Liver (tissue), 9 donors: ENCODE results near the gene DDR2. TPM values are rescaled to one million over a fixed set of nuclear protein-coding genes. Genes with fewer than 3 reads are reported as not detected.
"Not testable (repeated sequence)": the region's sequence is repeated elsewhere in the genome, so short reads cannot be mapped to it uniquely, and the experiment has no call there.

ENCODE experiments used
- DNase-seq: peaks from one replicate; pipeline ENCODE4 v3.0.0-alpha.2; 2017; ENCODE audit warnings: low spot score
- H3K27ac ChIP-seq, 2 donors: one replicate each; pipeline ENCODE4 v1.7.0; 2013; ENCODE audit warnings: inconsistent platforms in 2 of 2, low read length in 2 of 2, control low read depth in 1 of 2, low read depth in 1 of 2, mild to moderate bottlenecking in 1 of 2
- H3K27me3 ChIP-seq, 4 donors: one replicate each; pipeline versions ENCODE4 v1.6.1 to v1.7.0; 2013; ENCODE audit warnings: low read length in 3 of 4, inconsistent platforms in 1 of 4, mild to moderate bottlenecking in 1 of 4, moderate library complexity in 1 of 4; ENCODE audit not compliant: control insufficient read depth in 4 of 4, insufficient read depth in 4 of 4
- H3K36me3 ChIP-seq, 4 donors: one replicate each; pipeline versions ENCODE4 v1.6.1 to v1.7.0; 2013; ENCODE audit warnings: low read length in 3 of 4, mild to moderate bottlenecking in 3 of 4, low read depth in 1 of 4, moderate library complexity in 1 of 4; ENCODE audit not compliant: control insufficient read depth in 4 of 4, insufficient read depth in 3 of 4
- H3K4me1 ChIP-seq, 4 donors: one replicate each; pipeline versions ENCODE4 v1.6.1 to v1.7.0; 2013; ENCODE audit warnings: low read length in 3 of 4, mild to moderate bottlenecking in 3 of 4, moderate library complexity in 1 of 4; ENCODE audit not compliant: control insufficient read depth in 4 of 4, insufficient read depth in 4 of 4
- H3K4me3 ChIP-seq, 3 donors: one replicate each; pipeline versions ENCODE4 v1.6.1 to v1.7.0; 2013; ENCODE audit warnings: low read length in 3 of 3, control low read depth in 1 of 3, low read depth in 1 of 3, mild to moderate bottlenecking in 1 of 3
- H3K9ac ChIP-seq, 2 donors: one replicate each; pipeline ENCODE4 v1.7.0; 2013; ENCODE audit warnings: low read length in 2 of 2, mild to moderate bottlenecking in 2 of 2, moderate library complexity in 2 of 2, control low read depth in 1 of 2, low read depth in 1 of 2
- H3K9me3 ChIP-seq, 4 donors: one replicate each; pipeline versions ENCODE4 v1.6.1 to v1.7.0; 2013; ENCODE audit warnings: low read length in 3 of 4; ENCODE audit not compliant: control insufficient read depth in 4 of 4
- EGR1 ChIP-seq, 2 donors: IDR thresholded peaks; 2 replicates each; pipeline ENCODE4 v1.6.1; 2016 to 2018; ENCODE audit warnings: antibody characterized with exemption in 2 of 2, low read depth in 2 of 2
- FOXA2 ChIP-seq: IDR thresholded peaks from 2 replicates; pipeline ENCODE4 v1.6.1; 2016; ENCODE audit warnings: antibody characterized with exemption
- HNF4A ChIP-seq, 2 donors: conservative IDR thresholded peaks; 2 replicates each; pipeline ENCODE4 v1.6.1; 2016; ENCODE audit warnings: antibody characterized with exemption in 2 of 2, mild to moderate bottlenecking in 2 of 2
- JUND ChIP-seq, 2 donors: IDR thresholded peaks; 2 replicates each; pipeline ENCODE4 v1.6.1; 2016; ENCODE audit warnings: antibody characterized with exemption in 2 of 2
- NR2F2 ChIP-seq: IDR thresholded peaks from 2 replicates; pipeline ENCODE4 v1.6.1; 2016; ENCODE audit warnings: antibody characterized with exemption
- RAD21 ChIP-seq, 2 donors: IDR thresholded peaks; 2 replicates each; pipeline ENCODE4 v1.6.1; 2016; ENCODE audit warnings: antibody characterized with exemption in 2 of 2, mild to moderate bottlenecking in 2 of 2
- RXRA ChIP-seq, 2 donors: IDR thresholded peaks; 2 replicates each; pipeline ENCODE4 v1.6.1; 2017 to 2018; ENCODE audit warnings: antibody characterized with exemption in 2 of 2, mild to moderate bottlenecking in 1 of 2
- TAF1 ChIP-seq: conservative IDR thresholded peaks from 2 replicates; pipeline ENCODE4 v1.6.1; 2016; ENCODE audit warnings: antibody characterized with exemption, mild to moderate bottlenecking
- YY1 ChIP-seq: IDR thresholded peaks from 2 replicates; pipeline ENCODE4 v1.6.1; 2016; ENCODE audit warnings: antibody characterized with exemption, mild to moderate bottlenecking
- WGBS: extraction: QIAGEN DNeasy Blood & Tissue Kit; methylation state at CpG from one replicate; pipeline ENCODE4 v1.1.7; 2013; 5-methylcytosine and 5-hydroxymethylcytosine counted together
- polyA plus RNA-seq, 2 donors: library from polyadenylated mRNA; stranded (reverse) in 1 of 2; unstranded in 1 of 2; fragments of 200-250 nt in 1 of 2; fragments of >200 nt in 1 of 2; fragmentation: Nextera tagmentation in 1 of 2; extraction: Ambion mirVana in 1 of 2; gene quantifications; one replicate each; pipeline versions ENCODE4 v1.2.1 to v1.2.3, GENCODE V29; 2013 to 2015
- total RNA-seq, 2 donors: library from RNA; depleted of rRNA; stranded (reverse); fragments of >200 nt; gene quantifications; one replicate each; pipeline ENCODE4 v1.2.3, GENCODE V29; 2014
- TF ChIP-seq, protein P1 (sequence below): IDR thresholded peaks from 2 replicates; pipeline ENCODE4 v1.6.1; 2016; ENCODE audit warnings: antibody characterized with exemption
- TF ChIP-seq, protein P2 (sequence below): IDR thresholded peaks from 2 replicates; pipeline ENCODE4 v1.6.1; 2016; ENCODE audit warnings: antibody characterized with exemption
- TF ChIP-seq, protein P3 (sequence below): fragments of 150-350 bp; IDR thresholded peaks from 2 replicates; pipeline ENCODE4 v1.5.1; 2017; ENCODE audit warnings: improper control_type of control experiment, low read depth, low read length; ENCODE audit not compliant: missing input control
- donor health status: healthy.
- donor health status: healthy.
- donor health status: healthy.
- donor health status: healthy.
- donor health status: healthy.

The DDR2 gene
- total and polyA plus RNA-seq, 4 donors, result 1.2 to 6.4 (median 2.1) TPM

DNA sequence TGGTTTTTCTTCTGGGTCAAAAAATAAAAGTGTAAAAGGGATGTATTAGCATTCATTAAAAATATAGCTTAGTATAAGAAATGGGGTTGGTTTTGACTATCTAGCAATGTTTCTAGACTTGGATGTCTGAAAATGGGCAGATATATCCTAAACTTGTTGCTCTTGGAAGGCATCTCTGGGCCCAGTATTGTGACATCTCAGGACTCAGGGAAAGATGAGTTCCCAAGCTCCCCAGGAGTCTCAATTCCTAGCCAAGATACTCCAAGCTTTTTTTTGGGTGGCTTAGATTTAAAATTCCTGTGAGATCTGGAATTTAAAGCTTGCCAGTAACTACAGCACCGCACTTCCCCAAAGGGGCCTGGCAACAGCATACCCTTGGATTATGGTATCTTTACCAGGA, 146.8 kb downstream of the DDR2 start:
- Histone ChIP-seq H3K9me3 (no peaks in the 10 kb centered on the region), H3K27me3 (no peaks in the 10 kb centered on the region), H3K4me1 (no peaks in the 10 kb centered on the region), H3K36me3 (no peaks in the 10 kb centered on the region), H3K4me3 (no peak overlapping the region), H3K9ac (no peak overlapping the region), H3K27ac (no peak overlapping the region)
- no peak for DNase-seq
- TF ChIP-seq, protein P1, sequence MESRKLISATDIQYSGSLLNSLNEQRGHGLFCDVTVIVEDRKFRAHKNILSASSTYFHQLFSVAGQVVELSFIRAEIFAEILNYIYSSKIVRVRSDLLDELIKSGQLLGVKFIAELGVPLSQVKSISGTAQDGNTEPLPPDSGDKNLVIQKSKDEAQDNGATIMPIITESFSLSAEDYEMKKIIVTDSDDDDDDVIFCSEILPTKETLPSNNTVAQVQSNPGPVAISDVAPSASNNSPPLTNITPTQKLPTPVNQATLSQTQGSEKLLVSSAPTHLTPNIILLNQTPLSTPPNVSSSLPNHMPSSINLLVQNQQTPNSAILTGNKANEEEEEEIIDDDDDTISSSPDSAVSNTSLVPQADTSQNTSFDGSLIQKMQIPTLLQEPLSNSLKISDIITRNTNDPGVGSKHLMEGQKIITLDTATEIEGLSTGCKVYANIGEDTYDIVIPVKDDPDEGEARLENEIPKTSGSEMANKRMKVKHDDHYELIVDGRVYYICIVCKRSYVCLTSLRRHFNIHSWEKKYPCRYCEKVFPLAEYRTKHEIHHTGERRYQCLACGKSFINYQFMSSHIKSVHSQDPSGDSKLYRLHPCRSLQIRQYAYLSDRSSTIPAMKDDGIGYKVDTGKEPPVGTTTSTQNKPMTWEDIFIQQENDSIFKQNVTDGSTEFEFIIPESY, result no peak
- TF ChIP-seq, protein P2, sequence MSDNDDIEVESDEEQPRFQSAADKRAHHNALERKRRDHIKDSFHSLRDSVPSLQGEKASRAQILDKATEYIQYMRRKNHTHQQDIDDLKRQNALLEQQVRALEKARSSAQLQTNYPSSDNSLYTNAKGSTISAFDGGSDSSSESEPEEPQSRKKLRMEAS, result no peak
- TF ChIP-seq EGR1 (IDR thresholded peaks at IDR 0.05; ENCODE audit: low read depth in 2 of 2) (no peak), TAF1 (no peak), NR2F2 (no peak), YY1 (no peak), JUND (IDR thresholded peaks at IDR 0.05) (no peak), RAD21 (IDR thresholded peaks at IDR 0.05) (no peak), FOXA2 (no peak), RXRA (IDR thresholded peaks at IDR 0.05) (no peak)
- TF ChIP-seq, protein P3, sequence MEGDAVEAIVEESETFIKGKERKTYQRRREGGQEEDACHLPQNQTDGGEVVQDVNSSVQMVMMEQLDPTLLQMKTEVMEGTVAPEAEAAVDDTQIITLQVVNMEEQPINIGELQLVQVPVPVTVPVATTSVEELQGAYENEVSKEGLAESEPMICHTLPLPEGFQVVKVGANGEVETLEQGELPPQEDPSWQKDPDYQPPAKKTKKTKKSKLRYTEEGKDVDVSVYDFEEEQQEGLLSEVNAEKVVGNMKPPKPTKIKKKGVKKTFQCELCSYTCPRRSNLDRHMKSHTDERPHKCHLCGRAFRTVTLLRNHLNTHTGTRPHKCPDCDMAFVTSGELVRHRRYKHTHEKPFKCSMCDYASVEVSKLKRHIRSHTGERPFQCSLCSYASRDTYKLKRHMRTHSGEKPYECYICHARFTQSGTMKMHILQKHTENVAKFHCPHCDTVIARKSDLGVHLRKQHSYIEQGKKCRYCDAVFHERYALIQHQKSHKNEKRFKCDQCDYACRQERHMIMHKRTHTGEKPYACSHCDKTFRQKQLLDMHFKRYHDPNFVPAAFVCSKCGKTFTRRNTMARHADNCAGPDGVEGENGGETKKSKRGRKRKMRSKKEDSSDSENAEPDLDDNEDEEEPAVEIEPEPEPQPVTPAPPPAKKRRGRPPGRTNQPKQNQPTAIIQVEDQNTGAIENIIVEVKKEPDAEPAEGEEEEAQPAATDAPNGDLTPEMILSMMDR, result no peak
- 100% methylated on average over 1 of the region's 1 CpG for WGBS

DNA sequence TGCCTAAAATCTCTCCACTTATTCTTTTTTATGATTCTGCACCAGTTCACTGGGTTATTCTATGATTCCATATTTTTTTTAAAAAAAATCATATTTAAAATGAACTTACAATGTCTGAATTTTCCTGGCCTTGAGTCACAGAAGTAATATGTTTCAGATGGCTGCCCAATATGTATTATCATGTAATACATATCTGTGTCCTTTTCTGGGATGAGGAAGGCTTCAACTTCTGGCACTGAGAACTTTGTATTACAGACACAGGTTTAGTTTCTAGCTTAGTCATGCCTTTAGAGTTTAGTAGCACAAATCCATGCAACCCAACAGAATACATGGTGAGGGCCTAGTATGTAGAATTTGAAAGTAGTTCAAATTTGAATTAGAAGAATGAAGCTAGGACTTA, 150.4 kb downstream of the DDR2 start:
- Histone ChIP-seq H3K4me1 (peaks cover 0 to 2% (median 0%) of the 10 kb centered on the region in 4 donors), H3K4me3 (no peak overlapping the region), H3K9ac (no peak overlapping the region), H3K27ac (no peak overlapping the region), H3K27me3 (no peaks in the 10 kb centered on the region), H3K36me3 (no peaks in the 10 kb centered on the region), H3K9me3 (no peaks in the 10 kb centered on the region)
- no peak for DNase-seq
- TF ChIP-seq YY1 (no peak), NR2F2 (no peak), HNF4A (conservative IDR thresholded peaks at IDR 0.05) (no peak), RXRA (IDR thresholded peaks at IDR 0.05) (no peak)
- TF ChIP-seq, protein P2, result no peak

DNA sequence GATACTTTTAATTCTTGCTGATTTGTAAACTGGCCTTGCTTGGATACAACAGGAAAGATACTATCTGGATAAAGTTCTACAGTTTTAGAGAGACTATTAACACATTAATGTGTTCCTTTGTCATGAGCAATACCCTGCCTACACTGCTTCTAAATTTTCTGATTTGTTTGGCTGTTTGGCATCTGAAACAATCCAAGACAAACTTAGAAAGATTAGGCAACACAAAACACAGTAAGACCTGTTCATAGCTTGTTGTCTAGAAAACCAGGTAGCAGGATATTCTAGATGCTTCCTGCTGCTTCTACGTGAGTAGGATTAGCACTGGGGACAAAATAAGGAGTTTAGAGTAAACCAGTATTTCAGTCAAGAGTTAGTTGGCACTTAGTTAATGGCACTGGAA, 152.7 kb downstream of the DDR2 start:
- not testable (repeated sequence) for H3K9me3 ChIP-seq, H3K9ac ChIP-seq, H3K36me3 ChIP-seq, H3K4me3 ChIP-seq, H3K27me3 ChIP-seq, DNase-seq, H3K4me1 ChIP-seq
- 29% methylated on average over 1 of the region's 1 CpG for WGBS
- peak overlapping the region in 1 of 2 donors; percentile 50 for H3K27ac ChIP-seq

DNA sequence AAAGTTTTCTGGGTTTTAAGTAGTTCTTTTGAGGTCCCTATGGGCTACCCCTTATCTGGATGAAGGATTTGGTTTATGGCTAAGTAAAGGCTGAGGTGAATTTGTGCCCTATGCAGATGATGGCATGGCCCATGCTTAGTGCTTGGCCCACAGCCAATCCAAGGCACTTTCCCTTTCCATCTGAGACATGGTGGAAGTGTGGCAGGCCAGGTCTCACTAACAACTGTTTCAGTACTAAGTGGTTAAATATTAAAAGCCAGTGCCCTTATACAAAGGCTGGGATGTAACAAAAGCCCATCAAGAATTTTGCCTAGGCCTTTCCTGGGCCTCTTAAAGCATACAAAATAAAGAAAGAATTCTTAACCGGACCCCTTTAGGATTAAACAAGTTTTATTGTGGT, 156.5 kb downstream of the DDR2 start:
- not testable (repeated sequence) for H3K4me3 ChIP-seq, H3K9ac ChIP-seq, H3K9me3 ChIP-seq, H3K27me3 ChIP-seq, H3K4me1 ChIP-seq, H3K36me3 ChIP-seq
- 69% methylated on average over 1 of the region's 1 CpG for WGBS
- peak overlapping the region; percentile 60 to 95 for H3K27ac ChIP-seq
- DNase-seq, result peak; percentile 36
